Bronchial epithelial cell (primary cell): ENCODE measurements around the gene RNF5. TPM values are rescaled to one million over a fixed set of nuclear protein-coding genes. Genes with fewer than 3 reads are reported as not detected.

ENCODE experiments used
- DNase-seq: peaks from one replicate; pipeline ENCODE4 v3.0.0-alpha.2; 2010; ENCODE audit warnings: low read depth
- FAIRE-seq: peaks from 2 replicates; lab custom pipeline; 2011; peaks lifted over from hg19 to GRCh38; lab: Jason Lieb, UNC
- H3K27me3 ChIP-seq: 2 replicates; pipeline ENCODE4 v1.5.1; 2011; ENCODE audit warnings: low read length; ENCODE audit not compliant: control insufficient read depth, insufficient read depth
- H3K36me3 ChIP-seq: 2 replicates; pipeline ENCODE4 v1.5.1; 2011; ENCODE audit warnings: low read length; ENCODE audit not compliant: control insufficient read depth, insufficient read depth
- H3K4me3 ChIP-seq: 2 replicates; pipeline ENCODE4 v1.5.1; 2011; ENCODE audit warnings: mild to moderate bottlenecking, low read depth, low read length, control low read depth
- CTCF ChIP-seq: IDR thresholded peaks from 2 replicates; pipeline ENCODE4 v1.5.1; 2011; ENCODE audit warnings: mild to moderate bottlenecking, moderate library complexity, low read length, control low read depth, inconsistent platforms; ENCODE audit not compliant: insufficient read depth, severe bottlenecking
- total RNA-seq: library from RNA; depleted of rRNA; stranded (reverse); fragments of >200 nt; gene quantifications from 2 replicates; pipeline ENCODE4 v1.2.1, GENCODE V29; 2014

The RNF5 gene
- total RNA-seq, 1 donor from 2014 or later = 50.5 TPM

- no peak for DNase-seq
- Histone ChIP-seq H3K36me3 (peaks cover 18% of the 10 kb centered on the region), H3K4me3 (no peak overlapping the region), H3K27me3 (no peaks in the 10 kb centered on the region)
- no peak for TF ChIP-seq CTCF
- FAIRE-seq = no peak
Measured at GRCh38 chr6:32166411-32167061, 11.7 kb upstream of the RNF5 start.

GRCh38 chr6:32167154-32167760, 10.9 kb upstream of the RNF5 start:
- DNase-seq (no peak), FAIRE-seq (no peak)
- H3K4me3 ChIP-seq = no peak overlapping the region
- TF ChIP-seq CTCF = no peak
- no peaks in the 10 kb centered on the region for H3K27me3 ChIP-seq
- peaks cover 18% of the 10 kb centered on the region for H3K36me3 ChIP-seq

- DNase-seq (no peak), FAIRE-seq (no peak)
- Histone ChIP-seq H3K4me3 (no peak overlapping the region), H3K36me3 (peaks cover 18% of the 10 kb centered on the region), H3K27me3 (no peaks in the 10 kb centered on the region)
- TF ChIP-seq CTCF = no peak
Measured at GRCh38 chr6:32167761-32168262, 10.4 kb upstream of the RNF5 start.

GRCh38 chr6:32168350-32168749, 9.9 kb upstream of the RNF5 start:
- DNase-seq (no peak), FAIRE-seq (no peak)
- Histone ChIP-seq H3K27me3 (no peaks in the 10 kb centered on the region), H3K4me3 (no peak overlapping the region), H3K36me3 (peaks cover 16% of the 10 kb centered on the region)
- TF ChIP-seq CTCF = no peak

- FAIRE-seq (no peak), DNase-seq (no peak)
- Histone ChIP-seq H3K36me3 (peaks cover 16% of the 10 kb centered on the region), H3K27me3 (no peaks in the 10 kb centered on the region), H3K4me3 (no peak overlapping the region)
- no peak for TF ChIP-seq CTCF
Measured at GRCh38 chr6:32168807-32169591, 9.2 kb upstream of the RNF5 start.
